H1 (cell line): ENCODE data around the gene ZBTB20. TPM values are rescaled to one million over a fixed set of nuclear protein-coding genes. Genes with fewer than 3 reads are reported as not detected.

Experiments used
- ATF2 ChIP-seq: IDR thresholded peaks from 2 replicates; pipeline ENCODE4 v1.6.1; 2012; ENCODE audit warnings: low read length, inconsistent platforms
- CHD2 ChIP-seq: IDR thresholded peaks from 2 replicates; pipeline ENCODE4 v1.6.1; 2012; ENCODE audit warnings: low read length, improper control_type of control experiment
- CTBP2 ChIP-seq: IDR thresholded peaks from 2 replicates; pipeline ENCODE4 v1.7.0; 2011; ENCODE audit warnings: borderline replicate concordance, mild to moderate bottlenecking, moderate library complexity, mixed read lengths, low read length; ENCODE audit not compliant: insufficient read depth, insufficient read length
- KDM4A ChIP-seq: IDR thresholded peaks from one replicate; pipeline ENCODE4 v1.7.1; 2012; ENCODE audit warnings: low read depth, mild to moderate bottlenecking, moderate library complexity, low read length, inconsistent platforms; ENCODE audit not compliant: severe bottlenecking
- NANOG ChIP-seq: IDR thresholded peaks from 2 replicates; pipeline ENCODE4 v1.6.1; 2011; ENCODE audit warnings: low read length, low read depth, mild to moderate bottlenecking, inconsistent platforms; ENCODE audit not compliant: insufficient read depth, poor library complexity, severe bottlenecking
- POLR2A ChIP-seq, 2 experiments: IDR thresholded peaks; 1 replicate in 1 of 2; 2 replicates in 1 of 2; pipeline ENCODE4 v1.6.1; 2011; ENCODE audit warnings: low read depth in 2 of 2, low read length in 2 of 2, mild to moderate bottlenecking in 2 of 2; ENCODE audit errors: control extremely low read depth in 1 of 2
- SRF ChIP-seq: IDR thresholded peaks from 2 replicates; pipeline ENCODE4 v1.6.1; 2011; ENCODE audit warnings: mild to moderate bottlenecking, low read depth, low read length, moderate library complexity
- TAF7 ChIP-seq: optimal IDR thresholded peaks from 2 replicates; pipeline ENCODE3; 2011; ENCODE audit warnings: low read depth, mild to moderate bottlenecking, inconsistent platforms, low read length, moderate library complexity, borderline replicate concordance
- polyA plus RNA-seq, 7 experiments: library from polyadenylated mRNA; depleted of rRNA in 3 of 7; stranded (reverse) in 5 of 7; unstranded in 2 of 7; fragments of >200 nt in 5 of 7; fragments of 200-250 nt in 2 of 7; gene quantifications; 1 replicate in 5 of 7; 2 replicates in 1 of 7; 4 replicates in 1 of 7; pipeline versions ENCODE4 v1.2.1 to v1.2.3, GENCODE V29; 2011 to 2013; ENCODE audit warnings: missing spikeins in 2 of 7, mixed read lengths in 2 of 7
- total RNA-seq: library from RNA; stranded (reverse); fragmentation: NEBNext Ultra II Directional; extraction: Animal tissue kit (Norgen Biotek cat#: 25700); gene quantifications from 2 replicates; pipeline ENCODE4 v1.2.1, GENCODE V29; 2021

ZBTB20 gene
- total and polyA plus RNA-seq, 2 of the 8 experiments (the other 6 are each of a cell fraction or from before 2014, with no cell fraction given), result 0.35 to 1.3 TPM

- TF ChIP-seq NANOG (no peak), ATF2 (no peak), TAF7 (no peak), POLR2A (IDR thresholded peaks at IDR 0.05; ENCODE audit: control extremely low read depth in 1 of 2, low read depth in 2 of 2, low read length in 2 of 2) (no peak), SRF (no peak), CTBP2 (no peak), CHD2 (no peak), KDM4A (no peak)
Observed at GRCh38 chr3:115077501-115078250, 69.4 kb downstream of the ZBTB20 start (continued).
